ENCODE measurements around the gene JMJD7.

DNA sequence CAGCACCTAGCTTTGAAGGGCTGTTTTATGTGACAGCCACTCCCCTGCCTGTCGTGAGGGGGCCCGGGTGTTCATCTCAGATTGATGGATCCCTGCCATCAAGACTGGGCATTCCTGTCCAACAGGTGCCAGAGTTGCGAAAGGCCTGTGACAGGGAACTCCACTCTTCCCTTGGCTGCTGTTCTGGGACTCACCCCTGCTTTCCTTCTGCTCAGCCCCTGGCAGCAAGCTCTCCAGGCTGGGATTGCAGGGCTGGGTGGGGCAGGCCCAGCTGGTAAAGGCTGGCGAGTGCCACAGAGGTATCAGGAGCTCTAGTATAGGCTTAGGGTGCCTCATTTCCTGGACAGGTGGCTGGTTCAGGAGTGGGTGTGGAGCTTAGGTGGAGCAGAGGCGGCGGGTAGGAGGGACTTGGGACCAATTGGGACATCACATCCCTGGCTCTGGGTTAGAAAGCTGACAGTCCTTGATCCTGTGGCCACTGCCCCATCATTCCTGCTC is 10.6 kb downstream of the JMJD7 start, which contains the start of gene PLA2G4B:
- TF ChIP-seq POLR2A (conservative IDR thresholded peaks at IDR 0.05) (no peak), KLF1 (tag; IDR thresholded peaks at IDR 0.05) (no peak), TRIM24 (IDR thresholded peaks at IDR 0.05) (no peak), NRF1 (conservative IDR thresholded peaks at IDR 0.05 in 1 of 2, IDR thresholded peaks at IDR 0.05 in 1 of 2) (no peak), MCM7 (IDR thresholded peaks at IDR 0.05) (no peak), HNRNPUL1 (IDR thresholded peaks at IDR 0.05; ENCODE audit: low read length) (no peak)
- TF ChIP-seq, protein P1, sequence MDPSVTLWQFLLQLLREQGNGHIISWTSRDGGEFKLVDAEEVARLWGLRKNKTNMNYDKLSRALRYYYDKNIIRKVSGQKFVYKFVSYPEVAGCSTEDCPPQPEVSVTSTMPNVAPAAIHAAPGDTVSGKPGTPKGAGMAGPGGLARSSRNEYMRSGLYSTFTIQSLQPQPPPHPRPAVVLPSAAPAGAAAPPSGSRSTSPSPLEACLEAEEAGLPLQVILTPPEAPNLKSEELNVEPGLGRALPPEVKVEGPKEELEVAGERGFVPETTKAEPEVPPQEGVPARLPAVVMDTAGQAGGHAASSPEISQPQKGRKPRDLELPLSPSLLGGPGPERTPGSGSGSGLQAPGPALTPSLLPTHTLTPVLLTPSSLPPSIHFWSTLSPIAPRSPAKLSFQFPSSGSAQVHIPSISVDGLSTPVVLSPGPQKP (CRISPR knock-in tag; IDR thresholded peaks at IDR 0.05) = no peak
- TF ChIP-seq, protein P2, sequence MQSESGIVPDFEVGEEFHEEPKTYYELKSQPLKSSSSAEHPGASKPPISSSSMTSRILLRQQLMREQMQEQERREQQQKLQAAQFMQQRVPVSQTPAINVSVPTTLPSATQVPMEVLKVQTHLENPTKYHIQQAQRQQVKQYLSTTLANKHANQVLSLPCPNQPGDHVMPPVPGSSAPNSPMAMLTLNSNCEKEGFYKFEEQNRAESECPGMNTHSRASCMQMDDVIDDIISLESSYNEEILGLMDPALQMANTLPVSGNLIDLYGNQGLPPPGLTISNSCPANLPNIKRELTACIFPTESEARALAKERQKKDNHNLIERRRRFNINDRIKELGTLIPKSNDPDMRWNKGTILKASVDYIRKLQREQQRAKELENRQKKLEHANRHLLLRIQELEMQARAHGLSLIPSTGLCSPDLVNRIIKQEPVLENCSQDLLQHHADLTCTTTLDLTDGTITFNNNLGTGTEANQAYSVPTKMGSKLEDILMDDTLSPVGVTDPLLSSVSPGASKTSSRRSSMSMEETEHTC (IDR thresholded peaks at IDR 0.05) = no peak
